HG03064 (cell line): ENCODE data around the gene WDR20.

Source experiments
- ATAC-seq: cut with Tn5 transposase; IDR thresholded peaks from one replicate; pipeline ENCODE4 v1.9.1; 2021; ENCODE audit warnings: low read depth; ENCODE audit not compliant: unreplicated experiment

The WDR20 gene

GRCh38 chr14:102215576-102216250 lies 76.0 kb downstream of the WDR20 start:
- ATAC-seq: no peak

- no peak for ATAC-seq
These were observed 77.7 kb downstream of the WDR20 start for GRCh38 chr14:102217399-102217798.

- ATAC-seq: no peak
These were observed 78.3 kb downstream of the WDR20 start for GRCh38 chr14:102217987-102218421.

- no peak for ATAC-seq
These were observed 79.0 kb downstream of the WDR20 start for GRCh38 chr14:102218688-102219087.

- no peak for ATAC-seq
These were observed 79.6 kb downstream of the WDR20 start for GRCh38 chr14:102219316-102219715.

- ATAC-seq: peak; percentile 86
These were observed 80.3 kb downstream of the WDR20 start for GRCh38 chr14:102220031-102220430.

- no peak for ATAC-seq
These were observed 81.3 kb downstream of the WDR20 start for GRCh38 chr14:102221026-102221425.

- ATAC-seq: no peak
These were observed 82.4 kb downstream of the WDR20 start for GRCh38 chr14:102222009-102222575.

GRCh38 chr14:102222751-102223150 lies 83.1 kb downstream of the WDR20 start:
- no peak for ATAC-seq

- no peak for ATAC-seq
These were observed 84.0 kb downstream of the WDR20 start for GRCh38 chr14:102223682-102224081.

- ATAC-seq: no peak
These were observed 85.7 kb downstream of the WDR20 start for GRCh38 chr14:102225386-102225785.

- ATAC-seq: no peak
These were observed 86.2 kb downstream of the WDR20 start for GRCh38 chr14:102225936-102226335.

- ATAC-seq: no peak
These were observed 86.8 kb downstream of the WDR20 start for GRCh38 chr14:102226356-102227125.

- no peak for ATAC-seq
These were observed 87.7 kb downstream of the WDR20 start for GRCh38 chr14:102227184-102227964.

- no peak for ATAC-seq
These were observed 89.5 kb downstream of the WDR20 start for GRCh38 chr14:102229071-102229738.

- ATAC-seq: no peak
These were observed 90.0 kb downstream of the WDR20 start for GRCh38 chr14:102229739-102230092.

- ATAC-seq: no peak
These were observed 90.9 kb downstream of the WDR20 start for GRCh38 chr14:102230481-102231210.

- no peak for ATAC-seq
These were observed 92.0 kb downstream of the WDR20 start for GRCh38 chr14:102231476-102232347.

GRCh38 chr14:102232348-102232625 lies 92.6 kb downstream of the WDR20 start:
- no peak for ATAC-seq
